ENCODE measurements around the gene FBXO41. TPM values are rescaled to one million over a fixed set of nuclear protein-coding genes. Genes with fewer than 3 reads are reported as not detected.

The FBXO41 gene
- total RNA-seq, 1 experiment from 2014 or later: 12.1 TPM

GRCh38 chr2:73265298-73266060, 18.8 kb downstream of the FBXO41 start:
- H3K4me3 ChIP-seq (ENCODE audit: low read depth, low read length): no peak overlapping the region
- peaks cover 21% of the 10 kb centered on the region for H3K4me1 Mint-ChIP-seq (ENCODE audit: low read depth, unreplicated experiment)
- no peak for DNase-seq
- no peaks in the 10 kb centered on the region for H3K27me3 ChIP-seq (replicated peaks; ENCODE audit: control insufficient read depth, insufficient read depth, low read length)
- H3K36me3 Mint-ChIP-seq (ENCODE audit: insufficient read depth, unreplicated experiment): peaks cover 20% of the 10 kb centered on the region
- H3K27me3 Mint-ChIP-seq (ENCODE audit: insufficient read depth, unreplicated experiment): no peaks in the 10 kb centered on the region
- TF ChIP-seq CTCF (IDR thresholded peaks at IDR 0.05; ENCODE audit: insufficient read depth in 1 of 2, low read depth in 1 of 2, low read length in 1 of 2, severe bottlenecking in 1 of 2, unreplicated experiment in 1 of 2): no peak
- no peaks in the 10 kb centered on the region for H3K9me3 ChIP-seq
- CTCF ChIA-PET: no interaction called here
- no peak overlapping the region for H3K27ac Mint-ChIP-seq (ENCODE audit: unreplicated experiment)
- H3K9me3 Mint-ChIP-seq (ENCODE audit: unreplicated experiment): no peaks in the 10 kb centered on the region
- POLR2A ChIA-PET: no interaction called here
- peaks cover 12% of the 10 kb centered on the region; the same call in 1 of the 2 replicates for H3K4me1 ChIP-seq
- intact Hi-C loops (cut with micrococcal nuclease; ENCODE audit: unreplicated experiment): loop anchor here (5.0 kb wide), 2 partner anchors 178 to 378 kb away; partner anchors contain the start of gene SPR
- BruUV-seq (replicated peaks): no TSS peak
- H3K36me3 ChIP-seq (ENCODE audit: control insufficient read depth, insufficient read depth, low read length): no peaks in the 10 kb centered on the region
- no peak overlapping the region for H3K4me3 Mint-ChIP-seq (ENCODE audit: unreplicated experiment)

- no peak for TF ChIP-seq CTCF (IDR thresholded peaks at IDR 0.05; ENCODE audit: insufficient read depth in 1 of 2, low read depth in 1 of 2, low read length in 1 of 2, severe bottlenecking in 1 of 2, unreplicated experiment in 1 of 2)
- Histone ChIP-seq H3K9me3 (no peaks in the 10 kb centered on the region), H3K36me3 (ENCODE audit: control insufficient read depth, insufficient read depth, low read length) (no peaks in the 10 kb centered on the region), H3K4me1 (peaks cover 9% of the 10 kb centered on the region; the same call in 1 of the 2 replicates), H3K4me3 (ENCODE audit: low read depth, low read length) (no peak overlapping the region), H3K27me3 (replicated peaks; ENCODE audit: control insufficient read depth, insufficient read depth, low read length) (no peaks in the 10 kb centered on the region)
- BruUV-seq (replicated peaks): no TSS peak
- no peak for DNase-seq
- intact Hi-C loops (cut with micrococcal nuclease; ENCODE audit: unreplicated experiment): loop anchor here (5.0 kb wide), 2 partner anchors 177 to 377 kb away; partner anchors contain the start of gene SPR
- Mint-ChIP-seq H3K9me3 (ENCODE audit: unreplicated experiment) (no peaks in the 10 kb centered on the region), H3K4me3 (ENCODE audit: unreplicated experiment) (no peak overlapping the region), H3K36me3 (ENCODE audit: insufficient read depth, unreplicated experiment) (peaks cover 22% of the 10 kb centered on the region), H3K27me3 (ENCODE audit: insufficient read depth, unreplicated experiment) (no peaks in the 10 kb centered on the region), H3K27ac (ENCODE audit: unreplicated experiment) (no peak overlapping the region), H3K4me1 (ENCODE audit: low read depth, unreplicated experiment) (peaks cover 16% of the 10 kb centered on the region)
- POLR2A ChIA-PET: no interaction called here
- CTCF ChIA-PET: no interaction called here
Observed at GRCh38 chr2:73264783-73265182, 19.5 kb downstream of the FBXO41 start.

DNA sequence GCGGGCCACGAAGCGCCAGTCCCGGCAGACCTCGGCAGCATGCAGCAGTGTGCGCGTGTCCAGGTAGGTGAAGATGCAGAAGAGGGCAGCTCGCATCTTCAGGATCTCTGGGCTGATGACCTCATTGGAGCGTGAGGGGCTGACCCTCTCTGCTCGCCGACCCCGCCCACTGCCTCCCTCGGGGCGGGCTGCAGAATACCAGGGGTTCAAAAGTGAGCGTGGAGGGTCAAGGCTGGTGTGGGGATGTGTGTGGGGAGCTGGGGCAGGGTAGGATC, 20.0 kb downstream of the FBXO41 start:
- no peaks in the 10 kb centered on the region for H3K36me3 ChIP-seq (ENCODE audit: control insufficient read depth, insufficient read depth, low read length)
- no peaks in the 10 kb centered on the region for H3K9me3 Mint-ChIP-seq (ENCODE audit: unreplicated experiment)
- DNase-seq: no peak
- intact Hi-C loops (cut with micrococcal nuclease; ENCODE audit: unreplicated experiment): no loop called here
- H3K4me3 Mint-ChIP-seq (ENCODE audit: unreplicated experiment): no peak overlapping the region
- no peaks in the 10 kb centered on the region for H3K27me3 ChIP-seq (replicated peaks; ENCODE audit: control insufficient read depth, insufficient read depth, low read length)
- H3K27ac Mint-ChIP-seq (ENCODE audit: unreplicated experiment): no peak overlapping the region
- H3K4me1 ChIP-seq: peaks cover 7% of the 10 kb centered on the region; the same call in 1 of the 2 replicates
- H3K4me3 ChIP-seq (ENCODE audit: low read depth, low read length): no peak overlapping the region
- POLR2A ChIA-PET: no interaction called here
- peaks cover 14% of the 10 kb centered on the region for H3K4me1 Mint-ChIP-seq (ENCODE audit: low read depth, unreplicated experiment)
- CTCF ChIA-PET: no interaction called here
- no peak for TF ChIP-seq CTCF (IDR thresholded peaks at IDR 0.05; ENCODE audit: insufficient read depth in 1 of 2, low read depth in 1 of 2, low read length in 1 of 2, severe bottlenecking in 1 of 2, unreplicated experiment in 1 of 2)
- H3K9me3 ChIP-seq: no peaks in the 10 kb centered on the region
- no TSS peak for BruUV-seq (replicated peaks)
- H3K36me3 Mint-ChIP-seq (ENCODE audit: insufficient read depth, unreplicated experiment): peaks cover 23% of the 10 kb centered on the region
- H3K27me3 Mint-ChIP-seq (ENCODE audit: insufficient read depth, unreplicated experiment): no peaks in the 10 kb centered on the region
